ENCODE results near the gene ASAP3. TPM values are rescaled to one million over a fixed set of nuclear protein-coding genes. Genes with fewer than 3 reads are reported as not detected.
A peak's percentile ranks its signal among the peaks of the same experiment; 100 is the strongest.

Gene ASAP3
- total and polyA plus RNA-seq, 2 of the 13 experiments (the other 11 are each of a cell fraction or from before 2014, with no cell fraction given) = 32.6 to 37.0 TPM

DNA sequence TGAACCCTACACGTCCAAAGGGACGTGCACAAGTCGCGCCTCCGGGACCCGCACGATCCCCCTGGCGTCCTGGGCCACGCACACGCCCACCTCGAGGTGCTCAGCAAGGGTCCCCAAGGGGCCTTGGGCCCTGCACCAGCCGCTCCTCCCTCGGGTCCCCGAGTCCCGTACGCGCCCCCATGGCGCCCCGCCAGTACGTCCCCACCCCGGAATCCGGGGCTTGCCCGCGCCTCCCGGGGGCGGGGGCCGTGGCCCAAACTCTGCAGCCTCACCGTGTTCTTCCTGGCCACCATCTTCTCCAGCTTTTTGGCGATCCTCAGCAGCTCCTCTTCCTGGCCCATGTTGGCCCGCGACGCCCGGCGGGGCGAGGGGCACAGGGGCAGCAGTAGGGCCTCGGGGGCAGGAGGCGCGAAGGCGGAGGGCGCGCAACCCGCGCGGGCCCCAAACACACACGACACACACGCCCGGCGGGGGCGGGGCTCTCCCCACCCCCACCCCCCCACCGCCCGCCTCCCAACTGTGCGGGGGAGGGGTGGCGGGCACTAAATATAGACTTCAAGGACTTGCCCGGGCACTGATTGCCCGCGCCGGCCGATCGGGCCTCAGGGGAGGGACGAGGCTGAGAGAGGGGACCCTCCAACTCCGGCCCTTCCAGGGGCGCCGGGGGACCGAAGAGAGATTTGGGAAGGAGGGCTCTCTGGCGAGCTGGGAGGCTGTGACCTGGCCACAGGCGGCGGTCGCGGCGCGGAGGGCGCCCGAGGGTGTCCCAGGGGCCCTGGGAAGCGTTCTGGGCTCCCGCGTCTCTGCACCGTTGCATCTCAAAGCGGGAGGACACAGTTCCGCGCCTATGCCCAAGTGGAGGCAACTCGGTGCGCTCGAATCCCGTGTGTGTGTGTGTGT, 59.4 kb downstream of the ASAP3 start, which contains the start of gene TCEA3 (continued):
- TF ChIP-seq, protein P1, sequence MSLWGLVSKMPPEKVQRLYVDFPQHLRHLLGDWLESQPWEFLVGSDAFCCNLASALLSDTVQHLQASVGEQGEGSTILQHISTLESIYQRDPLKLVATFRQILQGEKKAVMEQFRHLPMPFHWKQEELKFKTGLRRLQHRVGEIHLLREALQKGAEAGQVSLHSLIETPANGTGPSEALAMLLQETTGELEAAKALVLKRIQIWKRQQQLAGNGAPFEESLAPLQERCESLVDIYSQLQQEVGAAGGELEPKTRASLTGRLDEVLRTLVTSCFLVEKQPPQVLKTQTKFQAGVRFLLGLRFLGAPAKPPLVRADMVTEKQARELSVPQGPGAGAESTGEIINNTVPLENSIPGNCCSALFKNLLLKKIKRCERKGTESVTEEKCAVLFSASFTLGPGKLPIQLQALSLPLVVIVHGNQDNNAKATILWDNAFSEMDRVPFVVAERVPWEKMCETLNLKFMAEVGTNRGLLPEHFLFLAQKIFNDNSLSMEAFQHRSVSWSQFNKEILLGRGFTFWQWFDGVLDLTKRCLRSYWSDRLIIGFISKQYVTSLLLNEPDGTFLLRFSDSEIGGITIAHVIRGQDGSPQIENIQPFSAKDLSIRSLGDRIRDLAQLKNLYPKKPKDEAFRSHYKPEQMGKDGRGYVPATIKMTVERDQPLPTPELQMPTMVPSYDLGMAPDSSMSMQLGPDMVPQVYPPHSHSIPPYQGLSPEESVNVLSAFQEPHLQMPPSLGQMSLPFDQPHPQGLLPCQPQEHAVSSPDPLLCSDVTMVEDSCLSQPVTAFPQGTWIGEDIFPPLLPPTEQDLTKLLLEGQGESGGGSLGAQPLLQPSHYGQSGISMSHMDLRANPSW (CRISPR knock-in tag; IDR thresholded peaks at IDR 0.05; ENCODE audit: borderline replicate concordance) = no peak
- TF ChIP-seq ZNF337 (CRISPR knock-in tag; IDR thresholded peaks at IDR 0.05; ENCODE audit: borderline replicate concordance, low read depth) (no peak), ARNTL (CRISPR knock-in tag; IDR thresholded peaks at IDR 0.05) (0 out of 2 replicates have a peak, but pooled peaks have one; percentile 23), ZBTB20 (CRISPR knock-in tag; IDR thresholded peaks at IDR 0.05; ENCODE audit: borderline replicate concordance, low read depth) (no peak), FLYWCH1 (CRISPR knock-in tag; IDR thresholded peaks at IDR 0.05) (no peak), ZNF331 (CRISPR knock-in tag; IDR thresholded peaks at IDR 0.05) (no peak; the same call in 1 of the 2 replicates), ZNF557 (CRISPR knock-in tag; IDR thresholded peaks at IDR 0.05) (no peak), PHF21A (CRISPR knock-in tag; IDR thresholded peaks at IDR 0.05) (no peak), PRPF4 (IDR thresholded peaks at IDR 0.05; ENCODE audit: low read depth, low read length, poor library complexity, severe bottlenecking) (no peak), RAD51 (IDR thresholded peaks at IDR 0.05; ENCODE audit: borderline replicate concordance) (no peak), ZNF230 (CRISPR knock-in tag; IDR thresholded peaks at IDR 0.05) (0 out of 2 replicates have a peak, but pooled peaks have one; percentile 51), ATF7-NPFF (CRISPR knock-in tag; IDR thresholded peaks at IDR 0.05; ENCODE audit: low read depth) (no peak), SAFB2 (CRISPR knock-in tag; IDR thresholded peaks at IDR 0.05; ENCODE audit: borderline replicate concordance, low read depth) (no peak)
- TF ChIP-seq, protein P2, sequence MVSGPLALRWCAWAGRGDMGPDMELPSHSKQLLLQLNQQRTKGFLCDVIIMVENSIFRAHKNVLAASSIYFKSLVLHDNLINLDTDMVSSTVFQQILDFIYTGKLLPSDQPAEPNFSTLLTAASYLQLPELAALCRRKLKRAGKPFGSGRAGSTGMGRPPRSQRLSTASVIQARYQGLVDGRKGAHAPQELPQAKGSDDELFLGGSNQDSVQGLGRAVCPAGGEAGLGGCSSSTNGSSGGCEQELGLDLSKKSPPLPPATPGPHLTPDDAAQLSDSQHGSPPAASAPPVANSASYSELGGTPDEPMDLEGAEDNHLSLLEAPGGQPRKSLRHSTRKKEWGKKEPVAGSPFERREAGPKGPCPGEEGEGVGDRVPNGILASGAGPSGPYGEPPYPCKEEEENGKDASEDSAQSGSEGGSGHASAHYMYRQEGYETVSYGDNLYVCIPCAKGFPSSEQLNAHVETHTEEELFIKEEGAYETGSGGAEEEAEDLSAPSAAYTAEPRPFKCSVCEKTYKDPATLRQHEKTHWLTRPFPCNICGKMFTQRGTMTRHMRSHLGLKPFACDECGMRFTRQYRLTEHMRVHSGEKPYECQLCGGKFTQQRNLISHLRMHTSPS (CRISPR knock-in tag; IDR thresholded peaks at IDR 0.05; ENCODE audit: low read depth) = no peak
- TF ChIP-seq, protein P3, sequence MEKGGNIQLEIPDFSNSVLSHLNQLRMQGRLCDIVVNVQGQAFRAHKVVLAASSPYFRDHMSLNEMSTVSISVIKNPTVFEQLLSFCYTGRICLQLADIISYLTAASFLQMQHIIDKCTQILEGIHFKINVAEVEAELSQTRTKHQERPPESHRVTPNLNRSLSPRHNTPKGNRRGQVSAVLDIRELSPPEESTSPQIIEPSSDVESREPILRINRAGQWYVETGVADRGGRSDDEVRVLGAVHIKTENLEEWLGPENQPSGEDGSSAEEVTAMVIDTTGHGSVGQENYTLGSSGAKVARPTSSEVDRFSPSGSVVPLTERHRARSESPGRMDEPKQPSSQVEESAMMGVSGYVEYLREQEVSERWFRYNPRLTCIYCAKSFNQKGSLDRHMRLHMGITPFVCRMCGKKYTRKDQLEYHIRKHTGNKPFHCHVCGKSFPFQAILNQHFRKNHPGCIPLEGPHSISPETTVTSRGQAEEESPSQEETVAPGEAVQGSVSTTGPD (CRISPR knock-in tag; IDR thresholded peaks at IDR 0.05) = no peak
- TF ChIP-seq, protein P4, sequence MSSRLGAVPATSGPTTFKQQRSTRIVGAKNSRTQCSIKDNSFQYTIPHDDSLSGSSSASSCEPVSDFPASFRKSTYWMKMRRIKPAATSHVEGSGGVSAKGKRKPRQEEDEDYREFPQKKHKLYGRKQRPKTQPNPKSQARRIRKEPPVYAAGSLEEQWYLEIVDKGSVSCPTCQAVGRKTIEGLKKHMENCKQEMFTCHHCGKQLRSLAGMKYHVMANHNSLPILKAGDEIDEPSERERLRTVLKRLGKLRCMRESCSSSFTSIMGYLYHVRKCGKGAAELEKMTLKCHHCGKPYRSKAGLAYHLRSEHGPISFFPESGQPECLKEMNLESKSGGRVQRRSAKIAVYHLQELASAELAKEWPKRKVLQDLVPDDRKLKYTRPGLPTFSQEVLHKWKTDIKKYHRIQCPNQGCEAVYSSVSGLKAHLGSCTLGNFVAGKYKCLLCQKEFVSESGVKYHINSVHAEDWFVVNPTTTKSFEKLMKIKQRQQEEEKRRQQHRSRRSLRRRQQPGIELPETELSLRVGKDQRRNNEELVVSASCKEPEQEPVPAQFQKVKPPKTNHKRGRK (CRISPR knock-in tag; IDR thresholded peaks at IDR 0.05) = no peak
- TF ChIP-seq, protein P5, sequence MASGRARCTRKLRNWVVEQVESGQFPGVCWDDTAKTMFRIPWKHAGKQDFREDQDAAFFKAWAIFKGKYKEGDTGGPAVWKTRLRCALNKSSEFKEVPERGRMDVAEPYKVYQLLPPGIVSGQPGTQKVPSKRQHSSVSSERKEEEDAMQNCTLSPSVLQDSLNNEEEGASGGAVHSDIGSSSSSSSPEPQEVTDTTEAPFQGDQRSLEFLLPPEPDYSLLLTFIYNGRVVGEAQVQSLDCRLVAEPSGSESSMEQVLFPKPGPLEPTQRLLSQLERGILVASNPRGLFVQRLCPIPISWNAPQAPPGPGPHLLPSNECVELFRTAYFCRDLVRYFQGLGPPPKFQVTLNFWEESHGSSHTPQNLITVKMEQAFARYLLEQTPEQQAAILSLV (CRISPR knock-in tag; IDR thresholded peaks at IDR 0.05; ENCODE audit: borderline replicate concordance) = no peak
- TF ChIP-seq, protein P6, sequence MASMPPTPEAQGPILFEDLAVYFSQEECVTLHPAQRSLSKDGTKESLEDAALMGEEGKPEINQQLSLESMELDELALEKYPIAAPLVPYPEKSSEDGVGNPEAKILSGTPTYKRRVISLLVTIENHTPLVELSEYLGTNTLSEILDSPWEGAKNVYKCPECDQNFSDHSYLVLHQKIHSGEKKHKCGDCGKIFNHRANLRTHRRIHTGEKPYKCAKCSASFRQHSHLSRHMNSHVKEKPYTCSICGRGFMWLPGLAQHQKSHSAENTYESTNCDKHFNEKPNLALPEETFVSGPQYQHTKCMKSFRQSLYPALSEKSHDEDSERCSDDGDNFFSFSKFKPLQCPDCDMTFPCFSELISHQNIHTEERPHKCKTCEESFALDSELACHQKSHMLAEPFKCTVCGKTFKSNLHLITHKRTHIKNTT (CRISPR knock-in tag; IDR thresholded peaks at IDR 0.05) = no peak

All from HepG2 (cell line).